Neural progenitor cell (in vitro differentiated cells): ENCODE results near the gene CDH3. TPM values are rescaled to one million over a fixed set of nuclear protein-coding genes. Genes with fewer than 3 reads are reported as not detected.

Experiments used
- DNase-seq: peaks from one replicate; pipeline ENCODE4 v3.0.0-alpha.2; 2016; ENCODE audit warnings: low spot score
- H2AFZ ChIP-seq: fragments of 200-600 bp; sonication (generic); replicated peaks from 2 replicates; pipeline ENCODE4 v1.6.1; 2016; ENCODE audit warnings: antibody characterized with exemption
- H3F3A ChIP-seq: fragments of 200-600 bp; sonication (generic); 2 replicates; pipeline ENCODE4 v1.6.1; 2016; ENCODE audit warnings: antibody characterized with exemption, low read depth
- H3K27ac ChIP-seq: fragments of 200-600 bp; sonication (generic); 2 replicates; pipeline ENCODE4 v1.5.1; 2016; ENCODE audit warnings: mild to moderate bottlenecking
- H3K27me3 ChIP-seq: fragments of 200-600 bp; sonication (generic); 2 replicates; pipeline ENCODE4 v1.6.1; 2016; ENCODE audit warnings: mild to moderate bottlenecking, moderate library complexity
- H3K36me3 ChIP-seq: fragments of 200-600 bp; sonication (generic); 2 replicates; pipeline ENCODE4 v1.5.1; 2016
- H3K4me1 ChIP-seq: fragments of 200-600 bp; sonication (generic); 2 replicates; pipeline ENCODE4 v1.6.1; 2016; ENCODE audit warnings: mixed run types
- H3K4me2 ChIP-seq: fragments of 200-600 bp; sonication (generic); 2 replicates; pipeline ENCODE4 v1.6.1; 2016
- H3K4me3 ChIP-seq: fragments of 200-600 bp; sonication (generic); 2 replicates; pipeline ENCODE4 v1.5.1; 2016
- H3K79me2 ChIP-seq: fragments of 200-600 bp; sonication (generic); 2 replicates; pipeline ENCODE4 v1.6.1; 2016; ENCODE audit warnings: low read depth
- H3K9ac ChIP-seq: fragments of 200-600 bp; sonication (generic); 2 replicates; pipeline ENCODE4 v1.6.1; 2016
- H3K9me3 ChIP-seq: fragments of 200-600 bp; sonication (generic); 2 replicates; pipeline ENCODE4 v1.5.1; 2016; ENCODE audit warnings: low read depth
- H4K20me1 ChIP-seq: fragments of 200-600 bp; sonication (generic); 2 replicates; pipeline ENCODE4 v1.6.1; 2016; ENCODE audit warnings: low read depth
- H3K27ac Mint-ChIP-seq: 3 replicates; pipeline ENCODE4 v1.8.0; 2021; ENCODE audit warnings: mixed read lengths
- H3K27me3 Mint-ChIP-seq: 2 replicates; pipeline ENCODE4 v1.8.0; 2022; ENCODE audit warnings: low read depth, mild to moderate bottlenecking, inconsistent platforms, moderate library complexity, mixed read lengths; ENCODE audit not compliant: insufficient read depth
- H3K36me3 Mint-ChIP-seq: 3 replicates; pipeline ENCODE4 v1.8.0; 2021; ENCODE audit warnings: mixed read lengths
- H3K4me1 Mint-ChIP-seq: 3 replicates; pipeline ENCODE4 v1.8.0; 2021; ENCODE audit warnings: mixed read lengths
- H3K4me3 Mint-ChIP-seq: 3 replicates; pipeline ENCODE4 v1.8.0; 2021; ENCODE audit warnings: mild to moderate bottlenecking, moderate library complexity, mixed read lengths
- H3K9me3 Mint-ChIP-seq: 3 replicates; pipeline ENCODE4 v1.8.0; 2020; ENCODE audit warnings: mixed read lengths
- EZH2 ChIP-seq: fragments of 200-600 bp; sonication (generic); IDR thresholded peaks from 2 replicates; pipeline ENCODE4 v1.6.1; 2017; ENCODE audit warnings: antibody characterized with exemption, mild to moderate bottlenecking, moderate library complexity
- EZH2phosphoT487 ChIP-seq: fragments of 200-600 bp; sonication (generic); IDR thresholded peaks from 2 replicates; pipeline ENCODE4 v1.6.1; 2017; ENCODE audit warnings: antibody characterized with exemption
- total RNA-seq: library from RNA; depleted of rRNA; stranded (reverse); fragments of >200 nt; gene quantifications from 2 replicates; pipeline ENCODE4 v1.2.3, GENCODE V29; 2015; ENCODE audit warnings: low replicate concordance
- TF ChIP-seq, protein P1 (sequence below): fragments of 200-600 bp; sonication (generic); IDR thresholded peaks from 2 replicates; pipeline ENCODE4 v1.5.1; 2017; ENCODE audit warnings: antibody characterized with exemption, mild to moderate bottlenecking

The CDH3 gene
- total RNA-seq, 1 donor from 2014 or later, result 3.9 TPM

DNA sequence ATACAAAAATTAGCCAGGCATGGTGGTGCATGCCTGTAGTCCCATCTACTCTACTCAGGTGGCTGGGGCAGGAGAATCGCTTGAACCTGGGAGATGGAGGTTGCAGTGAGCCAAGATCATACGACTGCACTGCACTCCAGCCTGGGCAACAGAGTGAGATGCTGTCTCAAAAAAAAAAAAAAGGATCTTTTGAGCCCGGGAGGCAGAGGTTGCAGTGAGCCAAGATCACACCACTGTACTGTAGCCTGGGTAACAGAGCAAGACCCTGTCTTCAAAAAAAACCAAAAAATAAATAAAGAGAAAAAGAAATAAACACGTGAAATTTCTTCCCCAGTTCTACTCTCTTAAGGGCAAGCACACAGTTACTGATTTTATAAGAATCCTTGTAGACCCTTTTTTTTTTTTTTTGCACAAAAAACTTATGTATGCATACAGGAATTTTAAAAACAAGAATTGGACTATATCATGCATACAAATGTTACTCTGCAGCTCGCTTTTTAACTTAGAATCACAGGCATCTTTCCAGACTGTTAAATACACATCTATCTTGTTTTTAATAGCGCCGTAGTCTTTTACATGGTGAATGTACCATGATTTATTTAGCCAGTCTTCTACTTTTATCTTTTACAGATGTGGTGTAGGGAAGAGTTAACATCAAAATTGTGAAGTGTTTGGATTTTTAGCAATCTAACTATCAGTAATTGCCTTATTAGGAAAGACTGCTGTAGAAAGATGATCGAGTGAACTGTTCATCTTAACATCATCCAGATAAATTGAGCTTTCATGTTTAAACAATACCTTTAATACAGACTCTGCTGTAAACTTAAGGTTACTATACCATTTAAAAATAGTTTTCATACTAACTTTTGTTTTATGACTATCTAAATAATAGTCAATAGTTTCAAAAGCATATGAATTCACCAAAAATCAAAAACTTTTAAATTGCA is 14.6 kb downstream of the CDH3 start:
- Histone ChIP-seq H3K4me1 (peaks cover 19% of the 10 kb centered on the region), H3K9ac (no peak overlapping the region)

DNA sequence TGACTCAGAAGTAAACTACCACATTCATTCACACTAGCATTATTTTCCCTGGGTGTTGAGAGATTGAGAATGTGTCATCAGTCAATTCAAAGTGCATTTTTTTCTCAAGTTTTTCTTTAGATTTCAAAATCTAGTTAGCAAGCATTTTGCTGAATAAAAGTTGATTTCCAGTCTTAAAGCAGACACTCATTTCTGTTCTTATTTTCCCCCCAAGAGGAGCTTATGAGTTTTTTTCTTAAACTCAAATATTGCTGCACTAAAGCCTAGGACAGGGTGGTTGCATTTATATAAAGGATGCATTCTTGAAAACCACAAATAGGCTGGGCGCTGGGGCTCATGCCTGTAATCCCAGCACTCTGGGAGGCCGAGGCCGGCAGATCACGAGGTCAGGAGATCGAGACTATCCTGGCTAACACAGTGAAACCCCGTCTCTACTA is 15.3 kb downstream of the CDH3 start:
- TF ChIP-seq, protein P1, sequence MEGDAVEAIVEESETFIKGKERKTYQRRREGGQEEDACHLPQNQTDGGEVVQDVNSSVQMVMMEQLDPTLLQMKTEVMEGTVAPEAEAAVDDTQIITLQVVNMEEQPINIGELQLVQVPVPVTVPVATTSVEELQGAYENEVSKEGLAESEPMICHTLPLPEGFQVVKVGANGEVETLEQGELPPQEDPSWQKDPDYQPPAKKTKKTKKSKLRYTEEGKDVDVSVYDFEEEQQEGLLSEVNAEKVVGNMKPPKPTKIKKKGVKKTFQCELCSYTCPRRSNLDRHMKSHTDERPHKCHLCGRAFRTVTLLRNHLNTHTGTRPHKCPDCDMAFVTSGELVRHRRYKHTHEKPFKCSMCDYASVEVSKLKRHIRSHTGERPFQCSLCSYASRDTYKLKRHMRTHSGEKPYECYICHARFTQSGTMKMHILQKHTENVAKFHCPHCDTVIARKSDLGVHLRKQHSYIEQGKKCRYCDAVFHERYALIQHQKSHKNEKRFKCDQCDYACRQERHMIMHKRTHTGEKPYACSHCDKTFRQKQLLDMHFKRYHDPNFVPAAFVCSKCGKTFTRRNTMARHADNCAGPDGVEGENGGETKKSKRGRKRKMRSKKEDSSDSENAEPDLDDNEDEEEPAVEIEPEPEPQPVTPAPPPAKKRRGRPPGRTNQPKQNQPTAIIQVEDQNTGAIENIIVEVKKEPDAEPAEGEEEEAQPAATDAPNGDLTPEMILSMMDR, result no peak
- H3K4me1 ChIP-seq, result peaks cover 19% of the 10 kb centered on the region
- H3K4me3 Mint-ChIP-seq, result no peak overlapping the region
- H4K20me1 ChIP-seq, result no peaks in the 10 kb centered on the region
- H3K36me3 Mint-ChIP-seq, result no peaks in the 10 kb centered on the region
- no peaks in the 10 kb centered on the region for H3K27me3 ChIP-seq
- no peaks in the 10 kb centered on the region for H3K36me3 ChIP-seq
- H3K9me3 ChIP-seq, result no peaks in the 10 kb centered on the region
- no peak overlapping the region for H3K27ac Mint-ChIP-seq
- H3K9me3 Mint-ChIP-seq, result no peaks in the 10 kb centered on the region
- H3K9ac ChIP-seq, result no peak overlapping the region
- no peak overlapping the region for H3K4me3 ChIP-seq
- peaks cover 15% of the 10 kb centered on the region for H3K4me1 Mint-ChIP-seq
- H3K4me2 ChIP-seq, result no peak overlapping the region
- no peaks in the 10 kb centered on the region for H3K79me2 ChIP-seq
- DNase-seq, result no peak
- no peak overlapping the region for H2AFZ ChIP-seq
- H3K27me3 Mint-ChIP-seq, result peaks cover 6% of the 10 kb centered on the region
- peaks cover 26% of the 10 kb centered on the region for H3F3A ChIP-seq
- no peak overlapping the region for H3K27ac ChIP-seq

More for the DNA sequence above, 14.6 kb downstream of the CDH3 start:
- H2AFZ ChIP-seq, result no peak overlapping the region
- H3K27me3 ChIP-seq, result no peaks in the 10 kb centered on the region
- H3K9me3 Mint-ChIP-seq, result no peaks in the 10 kb centered on the region
- H3F3A ChIP-seq, result peaks cover 26% of the 10 kb centered on the region
- DNase-seq, result no peak
- no peak overlapping the region for H3K4me3 Mint-ChIP-seq
- H3K36me3 Mint-ChIP-seq, result no peaks in the 10 kb centered on the region
- H3K27me3 Mint-ChIP-seq, result peaks cover 6% of the 10 kb centered on the region
- H3K36me3 ChIP-seq, result no peaks in the 10 kb centered on the region
- H3K4me2 ChIP-seq, result no peak overlapping the region
- peaks cover 15% of the 10 kb centered on the region for H3K4me1 Mint-ChIP-seq
- H3K4me3 ChIP-seq, result no peak overlapping the region
- no peak overlapping the region for H3K27ac ChIP-seq
- no peaks in the 10 kb centered on the region for H3K9me3 ChIP-seq
- no peaks in the 10 kb centered on the region for H3K79me2 ChIP-seq
- no peaks in the 10 kb centered on the region for H4K20me1 ChIP-seq
- no peak for TF ChIP-seq EZH2phosphoT487
- TF ChIP-seq, protein P1, result no peak
- H3K27ac Mint-ChIP-seq, result no peak overlapping the region

DNA sequence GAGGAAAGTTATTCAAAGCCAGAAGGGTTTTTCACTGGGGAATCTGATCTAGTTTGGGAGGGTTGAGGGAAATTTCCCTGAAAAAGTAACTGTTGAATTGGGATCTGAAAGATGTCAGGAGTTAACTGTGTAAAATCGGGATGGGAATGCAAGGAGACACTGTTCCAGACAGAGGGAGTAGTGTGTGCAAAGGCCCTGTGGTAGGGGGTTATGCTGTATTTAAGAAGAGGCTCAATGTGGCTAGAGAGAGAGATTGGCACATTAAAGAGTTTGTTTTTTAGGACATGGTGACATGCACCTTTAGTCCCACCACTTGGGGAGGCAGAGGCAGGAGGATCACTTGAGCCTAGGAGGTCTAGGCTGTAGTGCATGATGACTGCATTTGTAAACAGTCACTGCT is 16.9 kb downstream of the CDH3 start:
- Histone ChIP-seq H3K4me3 (no peak overlapping the region), H3K9me3 (no peaks in the 10 kb centered on the region), H4K20me1 (no peaks in the 10 kb centered on the region), H3K4me1 (peaks cover 9% of the 10 kb centered on the region), H3F3A (peaks cover 17% of the 10 kb centered on the region), H3K4me2 (no peak overlapping the region), H3K27ac (no peak overlapping the region), H2AFZ (no peak overlapping the region), H3K9ac (no peak overlapping the region), H3K36me3 (no peaks in the 10 kb centered on the region), H3K79me2 (no peaks in the 10 kb centered on the region), H3K27me3 (no peaks in the 10 kb centered on the region)
- DNase-seq, result no peak
- H3K9me3 Mint-ChIP-seq, result no peaks in the 10 kb centered on the region
- H3K36me3 Mint-ChIP-seq, result no peaks in the 10 kb centered on the region
- H3K4me3 Mint-ChIP-seq, result no peak overlapping the region
- peaks cover 13% of the 10 kb centered on the region for H3K4me1 Mint-ChIP-seq
- TF ChIP-seq EZH2 (no peak), EZH2phosphoT487 (no peak)
- TF ChIP-seq, protein P1, result no peak
- H3K27ac Mint-ChIP-seq, result no peak overlapping the region
- peaks cover 4% of the 10 kb centered on the region for H3K27me3 Mint-ChIP-seq
